Activated T-cell treated with anti-CD3 and anti-CD28 coated beads, Interleukin-2, amount 50 U/mL, for 48 hours (primary cell): ENCODE measurements around the gene SNAPC1.
A peak's percentile ranks its signal among the peaks of the same experiment; 100 is the strongest.
"Not testable (repeated sequence)": the region's sequence is repeated elsewhere in the genome, so short reads cannot be mapped to it uniquely, and the experiment has no call there.

ENCODE experiments used
- DNase-seq, 2 experiments: peaks; one replicate each; pipeline ENCODE4 v3.0.0-alpha.2; 2020

Gene SNAPC1, protein sequence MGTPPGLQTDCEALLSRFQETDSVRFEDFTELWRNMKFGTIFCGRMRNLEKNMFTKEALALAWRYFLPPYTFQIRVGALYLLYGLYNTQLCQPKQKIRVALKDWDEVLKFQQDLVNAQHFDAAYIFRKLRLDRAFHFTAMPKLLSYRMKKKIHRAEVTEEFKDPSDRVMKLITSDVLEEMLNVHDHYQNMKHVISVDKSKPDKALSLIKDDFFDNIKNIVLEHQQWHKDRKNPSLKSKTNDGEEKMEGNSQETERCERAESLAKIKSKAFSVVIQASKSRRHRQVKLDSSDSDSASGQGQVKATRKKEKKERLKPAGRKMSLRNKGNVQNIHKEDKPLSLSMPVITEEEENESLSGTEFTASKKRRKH

DNA sequence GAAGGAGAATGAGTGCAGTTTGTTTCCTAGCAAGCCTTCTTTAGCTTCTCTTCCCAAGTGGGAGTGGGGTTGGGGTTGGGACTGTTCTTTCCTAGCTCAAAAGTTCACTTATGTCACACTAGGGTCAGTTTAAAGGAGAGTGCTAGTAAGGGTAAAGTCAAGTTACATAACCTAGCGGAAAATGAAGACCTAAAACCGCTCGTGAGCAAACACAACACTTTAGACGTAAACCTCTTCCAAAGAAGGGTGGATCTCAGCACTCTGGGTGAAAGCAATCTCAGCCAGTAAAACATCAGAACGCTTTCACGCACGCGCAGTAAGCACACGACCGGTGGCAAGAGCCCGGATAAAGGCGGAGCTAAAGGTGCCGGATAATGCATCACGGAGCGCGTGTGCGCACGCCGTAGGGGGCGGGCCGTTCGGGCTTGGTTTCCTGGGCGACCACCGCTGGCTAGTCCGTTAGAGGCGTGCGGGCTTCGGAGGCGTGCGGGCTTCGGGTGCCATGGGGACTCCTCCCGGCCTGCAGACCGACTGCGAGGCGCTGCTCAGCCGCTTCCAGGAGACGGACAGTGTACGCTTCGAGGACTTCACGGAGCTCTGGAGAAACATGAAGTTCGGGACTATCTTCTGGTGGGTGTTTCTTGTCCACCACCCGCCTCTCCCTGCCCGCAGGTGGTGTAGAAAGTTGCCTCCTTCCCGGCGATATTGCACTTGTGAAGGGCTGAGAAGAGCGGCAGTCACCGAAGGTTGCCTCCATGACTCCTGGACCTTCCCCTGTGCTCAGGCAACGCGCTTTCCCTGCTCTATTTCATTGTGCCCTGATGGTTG, at the start of gene SNAPC1:
Gene SNAPC1 (plus strand): TSS at position 462 of the 828 bp plus-strand sequence. CDS start 41 bp downstream, at position 503.
- peak; percentile 98 for DNase-seq

DNA sequence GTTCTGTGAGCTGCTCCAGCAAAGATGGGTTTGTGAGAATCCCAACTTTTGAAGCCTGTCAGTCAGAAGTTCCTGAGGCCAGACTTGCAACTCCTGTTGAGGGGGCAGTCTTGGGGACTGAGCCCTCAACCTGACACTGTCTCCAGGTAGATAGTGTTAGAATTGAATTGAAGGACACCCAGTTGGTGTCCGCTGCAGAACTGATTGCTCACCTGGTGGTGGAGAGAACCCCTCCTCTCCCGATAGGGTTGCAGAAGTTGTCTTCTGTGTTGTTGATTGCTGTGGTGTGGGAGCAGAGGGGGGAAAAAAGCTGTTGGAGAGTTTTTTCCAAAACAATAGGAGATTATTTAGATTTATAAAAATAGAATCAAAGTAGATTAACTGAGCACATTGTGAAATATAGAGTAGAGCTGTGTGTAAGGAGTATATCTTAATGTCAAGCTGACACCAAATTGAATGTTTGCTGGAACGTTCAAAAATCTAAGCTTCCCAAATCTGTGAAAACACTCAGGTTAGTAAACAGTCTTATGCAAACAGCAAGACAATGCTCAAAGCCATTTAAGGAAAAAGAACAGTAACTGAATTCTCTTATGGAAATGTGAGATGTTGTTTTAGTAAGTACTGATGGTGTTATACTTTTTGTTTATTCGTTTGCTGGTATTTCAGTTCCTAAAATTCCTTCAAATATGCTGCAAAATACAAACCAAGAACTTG, 48.3 kb upstream of the SNAPC1 start:
- DNase-seq: no peak

DNA sequence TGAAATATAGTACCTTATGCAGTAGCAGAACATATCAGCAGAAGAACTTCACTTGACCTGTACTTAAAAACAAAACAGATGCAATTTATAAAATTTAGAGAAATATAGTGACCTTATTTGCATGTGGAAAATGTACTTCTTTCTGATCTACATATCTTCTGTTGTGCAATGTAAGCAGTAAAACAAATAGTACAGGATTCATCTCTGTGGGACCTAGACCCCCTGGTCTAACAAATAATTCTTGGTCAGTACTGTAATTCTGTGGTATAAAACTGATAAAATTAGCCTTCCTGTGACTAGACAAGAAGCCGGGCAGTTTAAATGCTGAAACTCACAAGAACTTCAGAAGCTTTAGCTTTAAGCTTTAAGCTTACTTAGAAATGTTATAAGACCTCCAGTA, 45.3 kb upstream of the SNAPC1 start:
- no peak for DNase-seq

GRCh38 chr14:61718039-61718438, 44.2 kb upstream of the SNAPC1 start:
- no peak for DNase-seq

GRCh38 chr14:61719344-61720293, 42.6 kb upstream of the SNAPC1 start:
- DNase-seq: no peak

DNA sequence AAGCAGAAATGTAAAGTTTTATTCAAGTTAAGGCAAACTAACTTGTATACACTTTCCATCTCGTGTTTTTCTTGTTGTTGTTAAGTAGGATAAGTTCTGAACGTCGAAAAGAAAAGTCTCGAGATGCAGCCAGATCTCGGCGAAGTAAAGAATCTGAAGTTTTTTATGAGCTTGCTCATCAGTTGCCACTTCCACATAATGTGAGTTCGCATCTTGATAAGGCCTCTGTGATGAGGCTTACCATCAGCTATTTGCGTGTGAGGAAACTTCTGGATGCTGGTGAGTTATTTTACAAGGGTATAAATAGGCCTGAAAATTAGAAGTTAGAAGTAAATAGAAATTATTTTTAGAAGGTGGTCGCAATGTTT, 41.9 kb upstream of the SNAPC1 start:
- no peak for DNase-seq

- DNase-seq: no peak
These were observed 41.5 kb upstream of the SNAPC1 start for GRCh38 chr14:61720741-61721140.

GRCh38 chr14:61724133-61724532, 38.1 kb upstream of the SNAPC1 start:
- DNase-seq: no peak

DNA sequence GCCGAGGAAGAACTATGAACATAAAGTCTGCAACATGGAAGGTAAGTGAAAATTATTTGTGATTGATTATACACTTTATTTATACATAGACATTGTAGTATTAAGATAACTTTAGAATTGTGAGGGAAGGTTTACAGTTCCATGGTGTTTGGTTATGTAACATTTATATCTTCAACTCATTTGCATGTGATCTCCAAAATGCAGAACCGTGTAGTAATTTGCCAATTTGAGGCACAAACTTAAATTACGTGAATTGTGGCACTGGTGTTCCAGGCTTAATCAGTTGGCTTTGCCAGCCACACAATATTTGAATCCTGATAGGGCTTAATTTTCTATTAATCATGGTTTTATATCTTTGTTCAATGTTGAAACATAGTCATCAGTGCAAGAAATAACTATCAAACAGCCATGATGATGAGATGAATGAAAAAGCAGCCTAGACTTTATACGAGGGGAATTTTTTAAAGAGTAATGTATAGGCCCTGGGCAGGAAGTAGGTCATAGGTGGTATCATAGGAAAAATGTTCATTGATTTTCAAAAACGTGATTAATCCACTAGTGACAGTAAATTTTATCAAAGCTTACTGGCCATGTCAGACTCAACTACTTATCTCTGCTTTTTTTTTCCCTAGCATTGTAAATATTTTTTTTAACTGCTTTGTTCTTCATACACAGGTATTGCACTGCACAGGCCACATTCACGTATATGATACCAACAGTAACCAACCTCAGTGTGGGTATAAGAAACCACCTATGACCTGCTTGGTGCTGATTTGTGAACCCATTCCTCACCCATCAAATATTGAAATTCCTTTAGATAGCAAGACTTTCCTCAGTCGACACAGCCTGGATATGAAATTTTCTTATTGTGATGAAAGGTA, 35.2 kb upstream of the SNAPC1 start:
- DNase-seq: no peak

GRCh38 chr14:61730756-61731373, 31.4 kb upstream of the SNAPC1 start:
- DNase-seq: no peak

GRCh38 chr14:61733972-61734371, 28.2 kb upstream of the SNAPC1 start:
- DNase-seq: no peak

DNA sequence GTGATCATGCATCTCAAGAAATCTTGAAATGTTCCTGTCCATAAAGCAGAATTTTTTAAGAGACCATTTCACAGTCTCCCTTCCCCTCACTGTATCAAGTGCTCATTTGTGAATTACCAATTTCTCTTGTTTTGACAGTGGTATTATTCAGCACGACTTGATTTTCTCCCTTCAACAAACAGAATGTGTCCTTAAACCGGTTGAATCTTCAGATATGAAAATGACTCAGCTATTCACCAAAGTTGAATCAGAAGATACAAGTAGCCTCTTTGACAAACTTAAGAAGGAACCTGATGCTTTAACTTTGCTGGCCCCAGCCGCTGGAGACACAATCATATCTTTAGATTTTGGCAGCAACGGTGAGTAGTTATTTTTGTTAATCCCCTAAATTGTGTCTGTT, 25.5 kb upstream of the SNAPC1 start:
- no peak for DNase-seq

- no peak for DNase-seq
These were observed 24.3 kb upstream of the SNAPC1 start for GRCh38 chr14:61737915-61738314.

GRCh38 chr14:61739133-61739532, 23.1 kb upstream of the SNAPC1 start:
- DNase-seq: no peak

DNA sequence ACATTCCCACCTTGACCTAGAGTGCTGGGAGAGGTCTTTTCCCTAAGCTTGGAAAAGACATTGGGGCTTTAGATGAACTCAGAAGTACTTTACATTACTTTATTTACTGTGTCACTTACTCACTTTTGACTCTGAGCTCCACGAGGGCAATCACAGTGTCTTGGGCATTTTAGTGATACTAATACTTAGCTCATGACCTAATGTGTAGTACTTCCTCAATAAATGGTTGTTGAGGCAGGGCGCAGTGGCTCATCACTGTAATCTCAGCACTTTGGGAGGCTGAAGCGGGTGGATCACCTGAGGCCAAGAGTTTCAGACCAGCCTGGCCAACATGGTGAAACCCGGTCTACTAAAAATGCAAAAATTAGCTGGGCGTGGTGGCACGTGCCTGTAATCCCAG, 19.8 kb upstream of the SNAPC1 start:
- no peak for DNase-seq

GRCh38 chr14:61744238-61744637, 18.0 kb upstream of the SNAPC1 start:
- no peak for DNase-seq

DNA sequence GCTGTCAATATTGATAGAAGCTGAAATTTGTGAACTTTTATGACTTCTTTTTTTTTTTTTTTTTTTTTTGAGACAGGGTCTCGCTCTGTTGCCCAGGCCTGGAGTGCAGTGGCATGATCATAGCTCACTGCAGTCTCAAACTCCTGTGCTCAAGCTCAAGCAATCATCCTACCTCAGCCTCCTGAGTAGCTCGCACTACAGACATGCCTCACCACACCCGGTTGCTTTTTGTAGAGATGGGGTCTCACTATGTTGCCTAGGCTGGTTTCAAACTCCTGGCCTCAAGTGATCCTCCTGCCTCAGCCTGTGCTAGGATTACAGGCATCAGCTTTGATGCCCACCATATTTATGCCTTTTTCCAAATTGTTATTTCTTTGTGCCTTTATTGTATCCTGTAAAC, 15.9 kb upstream of the SNAPC1 start:
- DNase-seq: not testable (repeated sequence)

- DNase-seq: no peak
These were observed 15.3 kb upstream of the SNAPC1 start for GRCh38 chr14:61746881-61747280.

DNA sequence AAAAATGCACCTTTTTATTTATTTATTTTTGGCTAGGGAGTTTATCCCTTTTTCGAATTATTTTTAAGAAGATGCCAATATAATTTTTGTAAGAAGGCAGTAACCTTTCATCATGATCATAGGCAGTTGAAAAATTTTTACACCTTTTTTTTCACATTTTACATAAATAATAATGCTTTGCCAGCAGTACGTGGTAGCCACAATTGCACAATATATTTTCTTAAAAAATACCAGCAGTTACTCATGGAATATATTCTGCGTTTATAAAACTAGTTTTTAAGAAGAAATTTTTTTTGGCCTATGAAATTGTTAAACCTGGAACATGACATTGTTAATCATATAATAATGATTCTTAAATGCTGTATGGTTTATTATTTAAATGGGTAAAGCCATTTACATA, 14.9 kb upstream of the SNAPC1 start:
- DNase-seq: no peak

GRCh38 chr14:61749264-61749663, 13.0 kb upstream of the SNAPC1 start:
- no peak for DNase-seq

DNA sequence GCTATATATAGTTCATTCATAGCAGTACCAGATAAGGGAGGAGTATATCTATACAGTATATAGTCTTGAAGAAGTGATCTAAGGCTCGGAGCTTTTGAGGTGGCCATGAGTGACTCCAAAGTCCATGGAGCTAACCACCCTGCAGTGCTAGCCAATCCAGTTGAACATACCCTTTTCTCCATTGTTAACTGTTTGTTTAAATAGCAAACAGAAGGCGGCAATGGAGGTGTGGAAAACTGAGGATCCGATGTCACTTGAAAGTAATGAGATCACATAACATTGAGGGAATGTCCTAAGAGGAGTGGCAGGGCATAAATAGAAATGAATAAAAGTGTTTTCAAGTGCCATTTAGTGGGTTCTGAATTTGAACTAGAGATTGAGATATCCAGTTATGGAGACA, 12.4 kb upstream of the SNAPC1 start:
- no peak for DNase-seq
